T-helper 2 cell treated with Interferon-gamma antibody and Interleukin-4, amounts not matched to agents 5 μg/mL and 100 μg/mL, for 36 hours (primary cell): ENCODE data around the gene CLMN.

Experiments
- DNase-seq: peaks from one replicate; pipeline ENCODE4 v3.0.0; 2021; ENCODE audit warnings: low spot score
- H3K27ac Mint-ChIP-seq: one replicate; pipeline ENCODE4 v1.8.0; 2021; ENCODE audit warnings: mild to moderate bottlenecking, mixed read lengths
- H3K27me3 Mint-ChIP-seq: one replicate; pipeline ENCODE4 v1.8.0; 2021; ENCODE audit warnings: low read depth, mixed read lengths
- H3K36me3 Mint-ChIP-seq: one replicate; pipeline ENCODE4 v1.8.0; 2021; ENCODE audit warnings: low read depth, mixed read lengths
- H3K4me1 Mint-ChIP-seq: one replicate; pipeline ENCODE4 v1.8.0; 2021; ENCODE audit warnings: low read depth, mixed read lengths
- H3K4me3 Mint-ChIP-seq: one replicate; pipeline ENCODE4 v1.8.0; 2022; ENCODE audit warnings: mild to moderate bottlenecking, moderate library complexity, mixed read lengths
- H3K9me3 Mint-ChIP-seq: one replicate; pipeline ENCODE4 v1.8.0; 2021; ENCODE audit warnings: mixed read lengths

Gene CLMN

DNA sequence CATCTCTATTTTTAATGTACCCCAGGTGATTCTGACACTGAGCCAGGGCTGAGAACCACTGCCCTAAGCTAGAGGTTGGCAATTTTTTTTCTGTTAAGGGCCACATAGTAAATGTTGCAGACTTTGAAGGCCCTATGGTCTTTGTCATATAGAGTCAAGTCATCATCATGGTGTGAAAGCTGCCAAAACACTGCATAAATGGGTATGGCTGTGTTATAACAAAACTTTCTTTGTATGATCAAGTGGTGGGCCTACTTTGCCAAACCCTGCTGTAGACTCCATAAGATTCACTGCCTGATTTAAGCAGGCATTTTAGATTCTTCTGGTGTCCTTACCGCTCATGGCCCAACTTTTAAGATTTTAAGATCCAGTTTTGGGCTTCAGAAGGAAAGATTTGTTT is 76.8 kb downstream of the CLMN start:
- DNase-seq: no peak
- Mint-ChIP-seq H3K4me3 (no peak overlapping the region), H3K36me3 (no peaks in the 10 kb centered on the region), H3K27me3 (peaks cover 10% of the 10 kb centered on the region), H3K9me3 (no peaks in the 10 kb centered on the region), H3K4me1 (no peaks in the 10 kb centered on the region), H3K27ac (no peak overlapping the region)

DNA sequence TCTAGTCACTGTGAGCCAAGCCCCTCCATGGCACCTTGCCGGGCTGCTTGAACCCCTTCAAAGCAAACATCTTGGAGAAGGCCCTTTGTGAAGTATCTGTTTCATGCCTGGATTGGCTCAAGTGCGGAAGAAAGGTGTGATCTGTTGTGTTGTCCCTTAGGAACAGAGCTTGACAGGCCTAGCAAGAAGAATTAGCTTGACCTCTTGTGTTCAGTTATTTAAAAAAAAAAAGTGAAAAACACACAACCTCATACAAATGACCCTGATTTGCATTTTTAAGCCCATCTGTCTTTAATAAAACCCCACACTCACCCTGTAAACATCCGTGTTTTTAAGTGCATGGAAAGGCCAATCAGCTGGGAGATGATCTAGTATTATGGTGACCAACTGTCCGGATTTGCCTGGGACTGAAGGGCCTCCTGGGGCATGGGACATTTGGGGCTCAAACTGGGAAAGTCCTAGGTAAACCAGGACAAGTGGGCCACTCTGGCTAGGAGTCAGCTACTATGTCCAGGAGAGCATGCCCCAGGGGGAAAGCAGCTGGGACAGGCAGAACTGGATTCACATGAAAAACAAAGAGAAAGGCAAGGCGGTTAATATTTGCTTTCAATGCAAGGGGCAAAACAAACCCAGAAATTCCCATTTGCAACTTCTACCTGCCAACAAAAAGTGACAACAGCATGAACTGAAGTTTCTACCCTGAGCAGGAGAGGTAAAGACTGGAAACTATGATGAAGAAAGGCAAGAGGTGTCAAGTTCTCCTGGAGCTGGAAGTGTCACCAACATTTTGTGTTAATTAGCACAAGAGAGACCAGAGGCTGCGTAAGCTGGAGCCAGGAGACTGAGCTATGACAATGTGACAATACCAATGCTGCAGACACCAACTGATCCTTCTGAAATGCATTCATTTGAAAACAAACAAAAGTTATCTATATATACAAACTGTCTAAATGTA is 78.6 kb downstream of the CLMN start:
- no peaks in the 10 kb centered on the region for H3K36me3 Mint-ChIP-seq
- no peaks in the 10 kb centered on the region for H3K4me1 Mint-ChIP-seq
- DNase-seq: no peak
- no peaks in the 10 kb centered on the region for H3K9me3 Mint-ChIP-seq
- H3K4me3 Mint-ChIP-seq: no peak overlapping the region
- H3K27ac Mint-ChIP-seq: no peak overlapping the region
- peaks cover 6% of the 10 kb centered on the region for H3K27me3 Mint-ChIP-seq

DNA sequence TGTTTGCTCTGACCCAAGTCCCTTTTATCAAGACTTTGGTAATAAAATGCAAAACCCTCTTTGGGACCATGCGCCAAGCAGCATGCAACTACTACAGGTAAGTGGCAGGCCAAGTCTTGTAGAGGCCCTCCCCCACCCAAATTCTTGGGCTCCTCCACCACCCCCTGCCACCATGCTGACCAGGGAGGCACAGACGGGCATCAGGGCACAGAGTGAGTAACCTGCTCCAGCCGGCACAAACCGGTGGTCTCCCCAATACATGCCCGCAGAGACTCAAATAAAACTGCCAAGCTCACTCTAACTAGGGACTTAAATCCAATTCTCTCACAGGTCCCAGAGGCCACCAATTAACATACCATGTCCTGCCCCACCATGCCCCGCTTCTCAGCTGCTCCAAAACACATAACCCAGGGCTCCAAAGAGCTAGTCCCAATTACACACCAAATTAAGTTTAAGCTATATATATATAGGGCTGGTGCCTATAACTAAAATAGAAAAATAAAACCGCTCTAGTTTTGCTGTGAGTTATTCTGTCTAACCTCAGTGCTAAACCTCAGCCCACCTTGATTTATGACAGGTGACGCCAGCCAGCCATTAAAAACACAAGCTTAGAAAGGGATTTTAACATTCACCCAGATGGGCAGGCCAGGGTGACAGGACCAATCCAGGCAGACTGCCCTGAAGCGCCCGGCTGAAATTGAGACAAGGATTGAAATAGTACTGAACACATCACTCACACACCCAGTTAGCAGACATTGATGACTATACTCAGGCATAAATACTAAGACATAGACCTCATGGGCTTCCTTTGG is 81.0 kb downstream of the CLMN start:
- no peaks in the 10 kb centered on the region for H3K36me3 Mint-ChIP-seq
- no peak for DNase-seq
- H3K27ac Mint-ChIP-seq: no peak overlapping the region

GRCh38 chr14:95237958-95238340 is 81.8 kb downstream of the CLMN start:
- Mint-ChIP-seq H3K36me3 (no peaks in the 10 kb centered on the region), H3K4me3 (no peak overlapping the region), H3K4me1 (no peaks in the 10 kb centered on the region), H3K27me3 (peaks cover 4% of the 10 kb centered on the region), H3K9me3 (no peaks in the 10 kb centered on the region), H3K27ac (no peak overlapping the region)
- no peak for DNase-seq

More for the DNA sequence above, 81.0 kb downstream of the CLMN start:
- Mint-ChIP-seq H3K9me3 (no peaks in the 10 kb centered on the region), H3K4me3 (no peak overlapping the region), H3K4me1 (no peaks in the 10 kb centered on the region), H3K27me3 (peaks cover 2% of the 10 kb centered on the region)

DNA sequence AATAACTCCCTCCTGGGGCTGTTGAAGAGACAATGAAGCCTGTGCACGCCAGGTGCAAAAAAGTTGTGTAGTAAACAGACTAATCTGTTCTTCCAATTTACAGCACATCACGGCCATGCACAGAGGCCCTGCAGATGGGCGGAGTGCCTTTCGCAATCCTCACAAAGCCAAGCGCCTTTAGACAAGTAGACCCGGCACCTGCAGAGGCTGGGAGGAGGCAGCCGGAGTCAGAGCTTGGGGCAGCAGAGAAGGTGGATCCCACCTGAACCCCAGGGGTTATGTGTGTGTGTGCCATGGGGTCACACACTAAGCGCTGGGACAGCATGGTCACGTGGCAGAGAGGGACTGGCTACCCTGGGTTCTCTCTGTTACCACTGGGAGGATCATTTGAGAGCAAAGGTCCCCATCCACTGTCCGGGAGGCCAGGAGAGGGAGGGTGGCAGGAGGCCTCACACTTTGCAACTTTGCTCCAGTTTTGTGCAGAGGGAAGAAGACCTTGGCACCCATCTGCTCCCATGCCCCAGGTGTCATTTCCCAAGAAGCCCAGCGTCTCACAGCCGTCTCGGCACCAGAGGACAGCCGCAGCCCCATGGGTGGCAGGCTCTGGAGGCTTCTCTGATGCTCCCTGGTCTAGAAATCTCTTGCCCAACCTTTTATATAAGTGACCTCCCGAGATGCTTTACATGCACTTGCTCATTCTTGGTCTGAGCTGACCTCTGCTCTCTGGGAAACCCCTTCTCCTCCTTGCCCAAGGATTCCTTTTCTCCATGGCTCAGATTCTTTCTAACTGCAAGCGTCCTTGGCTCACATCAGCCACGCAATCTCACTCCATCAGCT is 82.4 kb downstream of the CLMN start:
- no peak overlapping the region for H3K27ac Mint-ChIP-seq
- no peaks in the 10 kb centered on the region for H3K4me1 Mint-ChIP-seq
- H3K27me3 Mint-ChIP-seq: peaks cover 4% of the 10 kb centered on the region

DNA sequence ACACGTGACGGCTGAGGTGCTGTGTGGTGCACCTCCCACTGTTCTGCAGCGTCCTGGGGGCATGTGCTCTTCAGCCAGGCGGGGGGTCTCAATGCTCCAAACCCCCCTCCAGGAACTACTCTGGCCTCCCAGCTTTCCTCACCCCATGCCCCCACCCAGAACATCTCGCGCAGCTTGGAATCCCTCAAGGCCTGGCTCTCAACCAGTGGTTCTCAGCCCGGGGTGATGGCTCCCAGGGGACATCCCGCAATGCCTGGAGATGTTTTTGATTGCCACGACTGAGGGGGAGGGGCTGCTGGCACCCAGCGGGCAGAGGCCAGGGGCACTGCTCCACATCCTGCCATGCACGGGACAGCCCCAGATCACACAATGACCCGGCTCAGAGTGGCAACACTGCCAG is 83.5 kb downstream of the CLMN start:
- Mint-ChIP-seq H3K4me3 (no peak overlapping the region), H3K27me3 (peaks cover 4% of the 10 kb centered on the region), H3K27ac (no peak overlapping the region), H3K4me1 (no peaks in the 10 kb centered on the region), H3K9me3 (no peaks in the 10 kb centered on the region), H3K36me3 (no peaks in the 10 kb centered on the region)
- no peak for DNase-seq

More for the DNA sequence above, 82.4 kb downstream of the CLMN start:
- Mint-ChIP-seq H3K4me3 (no peak overlapping the region), H3K36me3 (no peaks in the 10 kb centered on the region), H3K9me3 (no peaks in the 10 kb centered on the region)
- DNase-seq: no peak

GRCh38 chr14:95235767-95236166 is 83.9 kb downstream of the CLMN start:
- H3K4me3 Mint-ChIP-seq: no peak overlapping the region

GRCh38 chr14:95235351-95235750 is 84.4 kb downstream of the CLMN start:
- Mint-ChIP-seq H3K4me3 (no peak overlapping the region), H3K36me3 (no peaks in the 10 kb centered on the region), H3K27ac (no peak overlapping the region), H3K4me1 (no peaks in the 10 kb centered on the region), H3K9me3 (no peaks in the 10 kb centered on the region), H3K27me3 (peaks cover 2% of the 10 kb centered on the region)
- no peak for DNase-seq

More at GRCh38 chr14:95235767-95236166, 83.9 kb downstream of the CLMN start:
- Mint-ChIP-seq H3K4me1 (no peaks in the 10 kb centered on the region), H3K36me3 (no peaks in the 10 kb centered on the region), H3K9me3 (no peaks in the 10 kb centered on the region), H3K27me3 (peaks cover 2% of the 10 kb centered on the region), H3K27ac (no peak overlapping the region)
- no peak for DNase-seq

- no peaks in the 10 kb centered on the region for H3K4me1 Mint-ChIP-seq
- H3K4me3 Mint-ChIP-seq: no peak overlapping the region
Measured at GRCh38 chr14:95234426-95234825, 85.3 kb downstream of the CLMN start.

GRCh38 chr14:95233702-95234241 is 85.9 kb downstream of the CLMN start:
- Mint-ChIP-seq H3K9me3 (no peaks in the 10 kb centered on the region), H3K4me3 (no peak overlapping the region), H3K36me3 (no peaks in the 10 kb centered on the region), H3K4me1 (no peaks in the 10 kb centered on the region), H3K27ac (no peak overlapping the region), H3K27me3 (peaks cover 6% of the 10 kb centered on the region)
- DNase-seq: no peak

More at GRCh38 chr14:95234426-95234825, 85.3 kb downstream of the CLMN start:
- peaks cover 2% of the 10 kb centered on the region for H3K27me3 Mint-ChIP-seq
- no peaks in the 10 kb centered on the region for H3K36me3 Mint-ChIP-seq
- H3K27ac Mint-ChIP-seq: no peak overlapping the region
- no peaks in the 10 kb centered on the region for H3K9me3 Mint-ChIP-seq
- no peak for DNase-seq

DNA sequence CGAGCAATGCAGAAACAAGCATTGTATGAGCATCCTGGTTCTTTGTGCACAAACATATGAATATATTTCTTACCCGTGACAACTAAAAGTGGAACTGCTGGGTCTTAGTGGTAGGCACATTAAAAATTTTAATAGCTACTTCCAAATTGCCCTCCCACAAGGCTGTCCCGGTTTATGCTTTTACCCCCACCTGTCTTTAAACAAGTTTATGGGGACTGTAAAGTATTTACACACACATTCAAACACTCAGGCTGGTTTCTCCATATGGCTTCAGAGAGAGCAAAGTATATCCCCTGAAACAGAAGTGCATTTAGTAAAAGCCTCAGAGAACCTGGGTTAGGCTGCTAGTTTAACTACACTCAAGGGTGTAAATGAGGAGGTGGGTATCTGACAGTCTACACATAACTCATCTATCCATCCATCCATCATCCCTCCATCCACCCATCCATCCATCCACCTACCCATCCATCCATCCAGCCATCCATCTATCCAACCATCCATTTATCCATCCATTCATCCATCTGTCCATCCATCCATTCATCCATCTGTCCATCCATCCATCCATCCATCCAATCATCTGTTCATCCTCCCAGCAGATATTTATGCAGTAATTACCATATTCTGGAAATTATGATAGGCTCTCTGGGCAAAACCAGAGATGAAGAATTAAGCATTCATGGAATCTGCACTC is 86.7 kb downstream of the CLMN start:
- H3K4me3 Mint-ChIP-seq: no peak overlapping the region
- peaks cover 6% of the 10 kb centered on the region for H3K27me3 Mint-ChIP-seq
- H3K36me3 Mint-ChIP-seq: no peaks in the 10 kb centered on the region
- H3K9me3 Mint-ChIP-seq: no peaks in the 10 kb centered on the region
- H3K27ac Mint-ChIP-seq: no peak overlapping the region
- no peak for DNase-seq
- no peaks in the 10 kb centered on the region for H3K4me1 Mint-ChIP-seq

DNA sequence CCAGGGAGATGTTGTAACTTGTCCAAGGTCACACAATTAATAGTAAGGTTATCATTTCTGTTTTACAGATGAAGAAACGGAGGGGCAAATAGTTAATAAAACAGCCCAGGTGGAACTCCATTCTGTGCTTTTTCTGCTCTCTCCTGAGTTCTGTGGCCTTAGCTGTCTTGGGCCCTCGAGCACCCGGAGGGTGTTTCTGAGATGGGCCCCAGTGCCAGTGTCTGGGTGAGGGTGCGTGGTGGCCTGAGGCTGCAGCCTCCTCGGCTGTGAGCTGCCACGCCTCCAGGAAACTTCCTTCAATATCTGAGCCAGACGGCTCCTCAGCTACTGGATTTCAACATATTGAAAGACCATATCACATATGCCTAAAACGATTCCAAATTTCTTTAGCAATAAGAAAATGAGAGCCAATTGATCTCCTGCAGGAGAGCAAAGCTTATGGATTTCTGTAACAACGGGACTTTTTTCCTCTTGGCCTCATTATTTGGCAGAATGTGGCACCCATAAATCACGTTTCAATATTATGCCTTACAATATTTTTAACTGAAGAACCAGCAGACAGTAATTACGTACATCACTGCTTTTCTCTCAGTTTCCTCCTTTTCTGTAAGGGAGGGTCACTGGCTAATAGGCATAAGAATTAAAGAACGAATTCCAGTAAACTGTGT is 87.6 kb downstream of the CLMN start:
- Mint-ChIP-seq H3K4me1 (no peaks in the 10 kb centered on the region), H3K27ac (no peak overlapping the region), H3K4me3 (no peak overlapping the region), H3K27me3 (peaks cover 6% of the 10 kb centered on the region), H3K36me3 (no peaks in the 10 kb centered on the region), H3K9me3 (no peaks in the 10 kb centered on the region)
- DNase-seq: no peak
